ENCODE results near the gene CD247.

DNA sequence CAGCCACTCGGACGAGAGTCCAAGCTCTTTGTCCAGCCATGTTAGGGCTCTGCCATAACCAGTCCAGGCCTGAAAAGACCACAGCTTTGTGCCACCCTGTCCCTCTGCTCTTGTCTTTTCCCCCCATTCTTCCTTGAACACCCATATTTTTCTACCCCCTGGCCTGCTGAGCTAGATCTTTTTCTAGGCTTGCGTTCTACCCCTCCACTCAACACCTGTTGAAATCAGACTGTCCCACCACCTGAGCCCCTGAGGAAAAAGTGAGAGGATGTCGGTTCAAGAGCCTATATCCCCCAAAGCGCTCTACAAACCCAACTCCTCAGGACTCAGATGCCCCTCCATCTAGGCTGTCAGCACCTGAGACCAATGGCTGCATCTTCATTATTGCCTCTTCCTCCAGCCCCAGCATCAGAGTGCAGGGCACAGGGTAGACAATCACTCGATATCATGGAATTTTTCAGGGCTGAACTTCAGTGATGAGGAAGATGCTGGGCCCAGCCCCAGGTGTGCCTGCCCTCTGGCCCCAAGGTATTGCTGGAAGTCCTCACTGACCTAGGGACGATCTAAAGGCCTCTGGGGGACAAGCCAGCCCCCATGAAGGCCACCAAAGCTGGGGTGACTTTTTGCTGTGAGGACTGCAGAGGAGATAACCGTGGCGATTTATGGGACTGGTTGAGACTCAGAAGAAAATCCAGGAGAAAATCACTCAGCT is 75.3 kb downstream of the CD247 start:
- TF ChIP-seq, protein P1, sequence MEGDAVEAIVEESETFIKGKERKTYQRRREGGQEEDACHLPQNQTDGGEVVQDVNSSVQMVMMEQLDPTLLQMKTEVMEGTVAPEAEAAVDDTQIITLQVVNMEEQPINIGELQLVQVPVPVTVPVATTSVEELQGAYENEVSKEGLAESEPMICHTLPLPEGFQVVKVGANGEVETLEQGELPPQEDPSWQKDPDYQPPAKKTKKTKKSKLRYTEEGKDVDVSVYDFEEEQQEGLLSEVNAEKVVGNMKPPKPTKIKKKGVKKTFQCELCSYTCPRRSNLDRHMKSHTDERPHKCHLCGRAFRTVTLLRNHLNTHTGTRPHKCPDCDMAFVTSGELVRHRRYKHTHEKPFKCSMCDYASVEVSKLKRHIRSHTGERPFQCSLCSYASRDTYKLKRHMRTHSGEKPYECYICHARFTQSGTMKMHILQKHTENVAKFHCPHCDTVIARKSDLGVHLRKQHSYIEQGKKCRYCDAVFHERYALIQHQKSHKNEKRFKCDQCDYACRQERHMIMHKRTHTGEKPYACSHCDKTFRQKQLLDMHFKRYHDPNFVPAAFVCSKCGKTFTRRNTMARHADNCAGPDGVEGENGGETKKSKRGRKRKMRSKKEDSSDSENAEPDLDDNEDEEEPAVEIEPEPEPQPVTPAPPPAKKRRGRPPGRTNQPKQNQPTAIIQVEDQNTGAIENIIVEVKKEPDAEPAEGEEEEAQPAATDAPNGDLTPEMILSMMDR (conservative IDR thresholded peaks at IDR 0.05; ENCODE audit: low read length): no peak
- no peak for TF ChIP-seq EZH2phosphoT487 (IDR thresholded peaks at IDR 0.05; ENCODE audit: borderline replicate concordance)
